HFF-Myc (cell line): Measurements from ENCODE around the gene CENPS.
"Not testable (repeated sequence)": the region's sequence is repeated elsewhere in the genome, so short reads cannot be mapped to it uniquely, and the experiment has no call there.

ENCODE experiments used
- DNase-seq: peaks from one replicate; pipeline ENCODE4 v3.0.0-alpha.2; 2011; ENCODE audit warnings: low read depth; ENCODE audit errors: extremely low read depth
- H3K4me3 ChIP-seq: replicated peaks from 2 replicates; pipeline ENCODE4 v1.5.1; 2011; ENCODE audit warnings: low read depth, mild to moderate bottlenecking, control low read depth, low read length
- TF ChIP-seq, protein P1 (sequence below): IDR thresholded peaks from 2 replicates; pipeline ENCODE4 v1.5.1; 2012; ENCODE audit warnings: mild to moderate bottlenecking, low read depth, low read length, control low read depth; ENCODE audit errors: missing control alignments

Gene CENPS

DNA sequence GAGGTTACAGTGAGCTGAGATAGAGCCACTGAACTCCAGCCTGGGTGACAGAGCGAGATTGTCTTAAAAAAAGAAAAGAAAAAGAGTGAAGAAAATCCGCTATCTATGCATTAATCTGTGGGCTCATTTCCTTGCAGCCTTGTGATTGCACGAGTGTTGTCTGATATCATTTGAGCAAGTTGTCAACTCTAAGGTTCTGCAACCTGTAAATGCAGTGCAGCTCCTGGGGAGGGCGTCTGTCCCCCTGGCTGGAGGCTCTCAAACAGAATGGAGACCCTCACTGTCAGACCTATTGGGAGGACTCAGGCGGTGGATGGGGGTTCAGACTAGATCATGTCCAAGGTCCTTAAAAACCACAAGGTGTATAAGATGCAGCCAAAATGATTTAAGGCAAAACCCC is 25.8 kb downstream of the CENPS start:
- TF ChIP-seq, protein P1, sequence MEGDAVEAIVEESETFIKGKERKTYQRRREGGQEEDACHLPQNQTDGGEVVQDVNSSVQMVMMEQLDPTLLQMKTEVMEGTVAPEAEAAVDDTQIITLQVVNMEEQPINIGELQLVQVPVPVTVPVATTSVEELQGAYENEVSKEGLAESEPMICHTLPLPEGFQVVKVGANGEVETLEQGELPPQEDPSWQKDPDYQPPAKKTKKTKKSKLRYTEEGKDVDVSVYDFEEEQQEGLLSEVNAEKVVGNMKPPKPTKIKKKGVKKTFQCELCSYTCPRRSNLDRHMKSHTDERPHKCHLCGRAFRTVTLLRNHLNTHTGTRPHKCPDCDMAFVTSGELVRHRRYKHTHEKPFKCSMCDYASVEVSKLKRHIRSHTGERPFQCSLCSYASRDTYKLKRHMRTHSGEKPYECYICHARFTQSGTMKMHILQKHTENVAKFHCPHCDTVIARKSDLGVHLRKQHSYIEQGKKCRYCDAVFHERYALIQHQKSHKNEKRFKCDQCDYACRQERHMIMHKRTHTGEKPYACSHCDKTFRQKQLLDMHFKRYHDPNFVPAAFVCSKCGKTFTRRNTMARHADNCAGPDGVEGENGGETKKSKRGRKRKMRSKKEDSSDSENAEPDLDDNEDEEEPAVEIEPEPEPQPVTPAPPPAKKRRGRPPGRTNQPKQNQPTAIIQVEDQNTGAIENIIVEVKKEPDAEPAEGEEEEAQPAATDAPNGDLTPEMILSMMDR, result no peak
- DNase-seq, result no peak
- H3K4me3 ChIP-seq, result no peak overlapping the region

DNA sequence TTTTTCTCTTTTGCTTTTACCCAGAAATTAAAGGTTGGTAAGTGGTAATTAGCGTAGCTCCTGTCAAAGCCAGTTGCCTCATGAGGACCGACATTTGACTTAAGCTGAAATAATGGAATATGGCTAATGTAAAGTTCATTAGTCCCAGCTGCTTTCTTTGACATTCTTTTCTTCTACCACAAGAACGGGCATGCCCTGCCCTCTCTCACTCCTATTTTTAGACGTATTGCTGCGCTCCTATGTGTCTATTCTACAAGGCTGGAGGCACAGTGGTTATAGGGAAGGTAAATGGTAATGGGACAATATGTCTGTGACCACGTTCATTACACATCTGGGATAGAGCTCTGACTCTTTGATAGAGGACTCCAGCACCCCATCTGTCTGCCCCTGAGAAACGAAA is 26.4 kb downstream of the CENPS start:
- TF ChIP-seq, protein P1, result no peak
- DNase-seq, result no peak
- H3K4me3 ChIP-seq, result no peak overlapping the region

DNA sequence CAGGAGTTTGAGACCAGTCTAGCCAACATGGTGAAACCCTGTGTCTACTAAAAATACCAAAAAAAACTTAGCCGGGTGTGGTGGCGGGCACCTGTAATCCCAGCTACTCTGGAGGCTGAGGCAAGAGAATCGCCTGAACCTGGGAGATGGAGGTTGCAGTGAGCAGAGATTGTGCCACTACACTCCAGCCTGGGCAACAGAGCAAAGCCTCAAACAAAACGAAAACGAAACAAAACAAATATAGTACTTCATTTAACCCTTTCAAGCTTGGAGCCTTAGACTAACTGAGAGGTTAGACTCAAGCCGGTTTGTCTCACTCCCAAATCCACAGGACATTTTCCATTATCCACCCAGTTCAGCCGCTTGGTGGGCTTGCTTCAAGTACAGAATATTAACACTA is 27.2 kb downstream of the CENPS start:
- not testable (repeated sequence) for H3K4me3 ChIP-seq, DNase-seq

DNA sequence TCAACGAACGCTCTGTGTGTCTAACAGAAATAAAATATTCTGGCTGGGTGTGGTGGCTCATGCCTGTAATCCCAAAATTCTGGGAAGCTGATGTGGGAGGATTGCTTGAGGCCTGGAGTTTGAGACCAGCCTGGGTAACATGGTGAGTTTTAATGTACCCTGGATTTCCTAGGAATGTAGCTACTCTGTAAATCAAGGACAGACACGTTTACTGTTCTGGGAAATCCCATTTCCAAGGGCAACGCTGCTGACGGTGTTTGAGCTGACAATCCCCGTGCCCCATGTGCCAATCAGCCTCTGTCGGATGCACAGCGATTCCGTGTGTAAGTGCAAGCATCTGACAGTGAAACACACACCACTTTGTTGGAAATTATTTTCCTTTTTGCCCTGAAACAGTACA is 27.6 kb downstream of the CENPS start:
- DNase-seq, result no peak
- H3K4me3 ChIP-seq, result no peak overlapping the region
- TF ChIP-seq, protein P1, result no peak

DNA sequence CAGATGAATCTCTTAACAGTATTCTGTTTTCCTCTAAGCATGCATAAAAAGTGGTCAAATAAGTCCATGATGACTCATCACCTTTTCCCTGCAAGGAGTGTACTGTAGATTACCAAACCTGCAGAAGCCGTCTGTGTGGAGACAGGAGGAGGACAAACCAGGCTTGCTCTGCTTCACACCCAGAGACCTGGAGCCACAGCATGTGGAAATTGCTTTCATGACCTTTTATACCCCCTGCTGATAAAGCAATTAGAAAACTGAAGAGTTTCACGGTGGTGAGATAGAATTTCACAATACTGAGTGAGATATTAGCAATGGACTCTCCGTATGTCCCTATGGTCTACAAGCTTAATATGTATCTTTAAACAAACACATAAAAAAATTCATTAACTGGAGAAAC is 29.0 kb downstream of the CENPS start:
- peak; percentile 63 for DNase-seq
- no peak overlapping the region for H3K4me3 ChIP-seq
- TF ChIP-seq, protein P1, result no peak

DNA sequence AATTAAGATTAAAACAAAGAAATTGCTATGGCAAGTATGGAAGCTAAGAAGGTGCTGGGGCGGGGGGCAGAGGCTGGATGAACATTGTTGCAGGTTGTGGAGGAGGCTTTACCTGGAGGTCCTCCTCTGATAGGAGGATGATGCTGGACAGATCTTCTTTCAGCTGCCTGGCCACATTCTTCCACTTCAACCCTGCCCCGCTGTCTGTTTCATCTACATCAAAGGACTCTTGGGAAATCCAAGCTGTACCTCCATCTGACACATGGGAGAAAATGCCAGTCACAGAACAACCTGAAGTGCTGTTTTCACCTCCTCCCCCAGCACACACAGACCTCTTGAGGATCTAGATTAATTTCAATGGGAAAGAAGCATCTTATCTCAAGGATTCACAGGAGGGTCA is 36.8 kb downstream of the CENPS start:
- no peak overlapping the region for H3K4me3 ChIP-seq
- TF ChIP-seq, protein P1, result no peak
- DNase-seq, result no peak

DNA sequence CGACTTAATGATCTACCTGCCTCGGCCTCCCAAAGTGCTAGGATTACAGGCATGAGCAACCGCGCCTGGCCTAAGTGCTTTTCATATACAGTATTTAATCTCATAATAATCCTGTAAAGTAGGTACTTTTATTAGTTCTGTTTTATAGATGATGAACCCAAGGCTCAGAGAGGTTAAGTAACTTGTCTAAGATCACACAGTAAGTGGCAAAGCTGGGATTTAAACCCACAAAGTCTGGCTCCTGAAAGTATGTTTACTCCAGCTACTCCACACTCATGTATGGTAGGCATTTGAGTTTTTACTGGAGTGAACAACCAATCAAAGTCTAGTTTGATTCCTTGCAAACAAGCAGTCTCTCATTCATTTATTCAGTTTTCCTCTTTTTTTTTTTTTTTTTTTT is 39.8 kb downstream of the CENPS start:
- H3K4me3 ChIP-seq, result no peak overlapping the region
- TF ChIP-seq, protein P1, result no peak
- no peak for DNase-seq
